ENCODE results near the gene ATXN1. TPM values are rescaled to one million over a fixed set of nuclear protein-coding genes. Genes with fewer than 3 reads are reported as not detected.

Gene ATXN1
- total and polyA plus RNA-seq, 2 of the 13 experiments (the other 11 are each of a cell fraction or from before 2014, with no cell fraction given), result 20.7 to 39.5 TPM

DNA sequence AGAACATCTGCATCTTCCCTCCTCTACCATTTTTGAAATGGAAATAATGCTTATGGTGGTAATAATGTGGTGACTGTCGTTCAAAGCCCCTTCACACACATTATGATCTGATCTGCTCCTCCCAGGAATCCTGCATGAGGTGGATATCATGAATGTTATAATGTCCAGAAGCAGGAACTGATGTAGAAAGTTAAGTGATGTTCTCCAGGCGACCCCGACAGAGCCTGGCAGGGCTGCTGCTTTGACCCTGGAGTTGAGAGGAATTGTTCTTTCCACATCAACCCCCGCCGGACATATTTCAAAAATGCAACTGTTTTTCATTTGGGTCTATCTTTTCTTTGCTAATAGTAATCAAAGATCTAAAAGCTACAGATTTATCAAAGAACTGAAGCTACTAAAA lies 391.3 kb downstream of the ATXN1 start (continued):
- TF ChIP-seq ZNF556 (CRISPR knock-in tag; IDR thresholded peaks at IDR 0.05; ENCODE audit: borderline replicate concordance) (no peak), HNRNPL (IDR thresholded peaks at IDR 0.05; ENCODE audit: low read depth, low read length) (no peak), NFATC3 (CRISPR knock-in tag; IDR thresholded peaks at IDR 0.05) (no peak)

DNA sequence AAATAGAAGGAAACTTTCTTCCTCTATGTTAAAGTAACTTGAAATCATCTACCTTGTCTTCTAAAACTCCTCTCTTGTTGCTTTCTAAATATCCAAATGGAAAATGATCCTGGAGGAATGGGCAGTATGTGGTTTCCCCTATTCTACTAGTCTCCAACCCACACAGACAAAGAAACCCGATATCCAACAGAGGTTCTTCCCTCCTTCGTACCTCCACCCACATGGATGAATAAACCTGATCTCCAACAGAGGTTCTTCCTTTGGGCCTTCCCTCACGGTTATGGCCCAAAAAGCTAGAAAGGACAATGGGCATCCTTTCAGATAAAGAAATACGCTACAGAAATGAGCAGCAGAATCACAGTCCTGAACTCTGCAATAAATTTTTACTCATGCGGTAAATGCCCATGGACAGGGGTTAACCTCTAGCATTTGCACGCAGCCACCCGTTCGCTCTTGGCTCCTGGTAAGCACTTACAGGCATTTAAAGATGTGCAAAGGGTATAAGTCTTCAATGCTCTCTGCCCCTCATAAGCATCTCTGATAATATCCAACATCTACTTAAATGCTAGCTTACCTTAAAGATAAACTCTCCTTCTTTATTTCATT lies 392.0 kb downstream of the ATXN1 start:
- H3K79me2 ChIP-seq (ENCODE audit: insufficient read depth, low read length), result no peaks in the 10 kb centered on the region
- ChIA-PET POLR2A (no interaction called here), CTCF (ENCODE audit: low intra/inter-chr PET ratio, low total read pairs) (no interaction called here)
- no peak overlapping the region for H3K27ac ChIP-seq (ENCODE audit: extremely low read length, insufficient read depth, low read length)
- H3K4me2 ChIP-seq (ENCODE audit: low read depth, low read length), result no peak overlapping the region
- WGBS (ENCODE audit: low lambda C conversion rate), result 97% methylated on average over 8 of the region's 8 CpGs
- no peaks in the 10 kb centered on the region for H3K4me1 ChIP-seq (ENCODE audit: insufficient read depth, low read length)
- no peak overlapping the region for H3K4me3 ChIP-seq (replicated peaks in 1 of 3; ENCODE audit: insufficient read depth in 1 of 3, low read depth in 2 of 3, low read length in 3 of 3)
- H3K9ac ChIP-seq (ENCODE audit: insufficient read depth, low read depth, low read length), result no peak overlapping the region
- intact Hi-C loops (cut with micrococcal nuclease; ENCODE audit: unreplicated experiment) (no loop called here), in situ Hi-C loops (cut with HindIII; ENCODE audit: extremely low pct_ligation_motif_present, low pct_unique_long_range_greater_than_20kb) (no loop called here)
- no peaks in the 10 kb centered on the region for H4K20me1 ChIP-seq (ENCODE audit: insufficient read depth, low read length)
- no peak for FAIRE-seq
- DNase-seq (ENCODE audit: low spot score), result no peak
- no peaks in the 10 kb centered on the region for H3K36me3 ChIP-seq (replicated peaks in 1 of 2; ENCODE audit: control insufficient read depth in 1 of 2, insufficient read depth in 2 of 2, low read length in 2 of 2)
- TF ChIP-seq MED13 (CRISPR knock-in tag; IDR thresholded peaks at IDR 0.05) (no peak), KLF16 (CRISPR knock-in tag; IDR thresholded peaks at IDR 0.05) (no peak), CC2D1A (CRISPR knock-in tag; IDR thresholded peaks at IDR 0.05) (no peak), ELF1 (CRISPR knock-in tag; IDR thresholded peaks at IDR 0.05) (no peak), MIXL1 (CRISPR knock-in tag; IDR thresholded peaks at IDR 0.05) (no peak), PAWR (CRISPR knock-in tag; IDR thresholded peaks at IDR 0.05; ENCODE audit: borderline replicate concordance) (no peak), GABPA (IDR thresholded peaks at IDR 0.05; ENCODE audit: low read depth, low read length) (no peak), GABPA (CRISPR knock-in tag; IDR thresholded peaks at IDR 0.05; ENCODE audit: low read depth) (no peak), ZNF543 (CRISPR knock-in tag; IDR thresholded peaks at IDR 0.05) (no peak), ZNF260 (CRISPR knock-in tag; IDR thresholded peaks at IDR 0.05; ENCODE audit: borderline replicate concordance, low read depth) (no peak), SALL1 (CRISPR knock-in tag; IDR thresholded peaks at IDR 0.05) (no peak), ZNF333 (CRISPR knock-in tag; IDR thresholded peaks at IDR 0.05; ENCODE audit: borderline replicate concordance) (no peak), SYNCRIP (IDR thresholded peaks at IDR 0.05; ENCODE audit: insufficient read depth, low read depth, low read length) (no peak), AGO2 (optimal IDR thresholded peaks at IDR 0.05; ENCODE audit: low read depth, low read length) (no peak)
- TF ChIP-seq, protein P1, sequence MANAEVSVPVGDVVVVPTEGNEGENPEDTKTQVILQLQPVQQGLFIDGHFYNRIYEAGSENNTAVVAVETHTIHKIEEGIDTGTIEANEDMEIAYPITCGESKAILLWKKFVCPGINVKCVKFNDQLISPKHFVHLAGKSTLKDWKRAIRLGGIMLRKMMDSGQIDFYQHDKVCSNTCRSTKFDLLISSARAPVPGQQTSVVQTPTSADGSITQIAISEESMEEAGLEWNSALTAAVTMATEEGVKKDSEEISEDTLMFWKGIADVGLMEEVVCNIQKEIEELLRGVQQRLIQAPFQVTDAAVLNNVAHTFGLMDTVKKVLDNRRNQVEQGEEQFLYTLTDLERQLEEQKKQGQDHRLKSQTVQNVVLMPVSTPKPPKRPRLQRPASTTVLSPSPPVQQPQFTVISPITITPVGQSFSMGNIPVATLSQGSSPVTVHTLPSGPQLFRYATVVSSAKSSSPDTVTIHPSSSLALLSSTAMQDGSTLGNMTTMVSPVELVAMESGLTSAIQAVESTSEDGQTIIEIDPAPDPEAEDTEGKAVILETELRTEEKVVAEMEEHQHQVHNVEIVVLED (CRISPR knock-in tag; IDR thresholded peaks at IDR 0.05; ENCODE audit: borderline replicate concordance), result no peak
- TF ChIP-seq, protein P2, sequence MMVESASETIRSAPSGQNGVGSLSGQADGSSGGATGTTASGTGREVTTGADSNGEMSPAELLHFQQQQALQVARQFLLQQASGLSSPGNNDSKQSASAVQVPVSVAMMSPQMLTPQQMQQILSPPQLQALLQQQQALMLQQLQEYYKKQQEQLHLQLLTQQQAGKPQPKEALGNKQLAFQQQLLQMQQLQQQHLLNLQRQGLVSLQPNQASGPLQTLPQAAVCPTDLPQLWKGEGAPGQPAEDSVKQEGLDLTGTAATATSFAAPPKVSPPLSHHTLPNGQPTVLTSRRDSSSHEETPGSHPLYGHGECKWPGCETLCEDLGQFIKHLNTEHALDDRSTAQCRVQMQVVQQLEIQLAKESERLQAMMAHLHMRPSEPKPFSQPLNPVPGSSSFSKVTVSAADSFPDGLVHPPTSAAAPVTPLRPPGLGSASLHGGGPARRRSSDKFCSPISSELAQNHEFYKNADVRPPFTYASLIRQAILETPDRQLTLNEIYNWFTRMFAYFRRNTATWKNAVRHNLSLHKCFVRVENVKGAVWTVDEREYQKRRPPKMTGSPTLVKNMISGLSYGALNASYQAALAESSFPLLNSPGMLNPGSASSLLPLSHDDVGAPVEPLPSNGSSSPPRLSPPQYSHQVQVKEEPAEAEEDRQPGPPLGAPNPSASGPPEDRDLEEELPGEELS (CRISPR knock-in tag; IDR thresholded peaks at IDR 0.05), result no peak
- no TSS peak for BruUV-seq (replicated peaks)
- no peaks in the 10 kb centered on the region for H3K27me3 ChIP-seq (ENCODE audit: control insufficient read depth in 1 of 2, insufficient read depth in 2 of 2, low read length in 2 of 2)
- ATAC-seq, result no peak
- no peaks in the 10 kb centered on the region for H3K9me3 ChIP-seq (ENCODE audit: low read length)
- H2AFZ ChIP-seq (ENCODE audit: low read length), result no peak overlapping the region
